Left forelimb (tissue), 1 donor: Measurements from ENCODE around the gene LYPD4.
A peak's percentile ranks its signal among the peaks of the same experiment; 100 is the strongest.
"Not testable (repeated sequence)": the region's sequence is repeated elsewhere in the genome, so short reads cannot be mapped to it uniquely, and the experiment has no call there.

ENCODE experiments used
- DNase-seq: peaks from one replicate; pipeline ENCODE4 v3.0.0-alpha.2; 2018; ENCODE audit warnings: low spot score

Gene LYPD4

DNA sequence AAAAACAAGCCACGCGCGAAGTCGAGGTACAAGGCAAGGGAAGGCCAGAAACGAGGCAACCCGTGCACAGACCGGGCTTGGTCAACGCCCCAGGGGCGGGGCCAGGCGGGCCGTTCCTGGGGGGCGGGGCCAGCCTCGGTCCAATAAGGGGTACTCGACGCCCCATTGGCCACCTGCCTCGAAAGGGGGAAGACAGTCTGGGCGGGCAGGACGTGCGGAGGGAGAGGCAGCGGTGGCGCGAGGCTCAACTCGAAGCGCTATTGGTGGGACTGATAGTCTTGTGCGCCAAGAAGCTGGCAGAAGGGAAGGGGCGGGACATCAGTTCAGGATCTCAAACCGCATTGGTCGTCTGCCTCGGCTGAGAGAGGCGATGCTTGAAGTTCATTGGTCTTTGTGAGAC, at the start of gene LYPD4:
Gene LYPD4 (minus strand): TSS at position 83 of the 400 bp plus-strand sequence. CDS start 5,398 bp downstream, outside the sequence.
- DNase-seq: no peak

DNA sequence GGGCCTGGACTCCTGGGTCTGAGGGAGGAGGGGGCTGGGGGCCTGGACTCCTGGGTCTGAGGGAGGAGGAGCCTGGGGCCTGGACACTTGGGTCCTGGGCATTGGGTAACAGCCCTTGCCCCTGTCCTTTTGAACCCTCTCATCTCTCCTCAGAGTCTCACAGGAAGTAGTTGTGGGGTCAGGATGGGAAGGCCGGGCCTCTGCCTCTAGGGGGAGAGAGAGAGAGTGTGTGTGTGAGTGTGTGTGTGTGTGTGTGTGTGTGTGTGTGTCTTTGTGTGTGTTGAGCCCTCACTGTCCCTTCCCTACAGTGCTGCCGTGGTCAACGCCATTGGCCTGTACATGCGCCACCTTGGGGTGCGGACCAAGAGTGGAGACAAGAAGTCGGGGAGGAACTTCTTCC, 49.4 kb upstream of the LYPD4 start:
- DNase-seq: no peak

GRCh38 chr19:41892173-41892902, 47.9 kb upstream of the LYPD4 start:
- DNase-seq: no peak

GRCh38 chr19:41890936-41891335, 46.5 kb upstream of the LYPD4 start:
- DNase-seq: no peak

GRCh38 chr19:41889896-41890295, 45.4 kb upstream of the LYPD4 start:
- DNase-seq: no peak

GRCh38 chr19:41888926-41889325, 44.4 kb upstream of the LYPD4 start:
- no peak for DNase-seq

GRCh38 chr19:41887711-41888382, 43.4 kb upstream of the LYPD4 start:
- no peak for DNase-seq

GRCh38 chr19:41886761-41887710, 42.6 kb upstream of the LYPD4 start:
- DNase-seq: no peak

- DNase-seq: peak; percentile 94
Observed at GRCh38 chr19:41883821-41884733, 39.6 kb upstream of the LYPD4 start.

- DNase-seq: no peak
Observed at GRCh38 chr19:41883463-41883820, 39.0 kb upstream of the LYPD4 start.

- DNase-seq: no peak
Observed at GRCh38 chr19:41882568-41883462, 38.3 kb upstream of the LYPD4 start, which contains the start of gene ARHGEF1. TSS of gene ARHGEF1 (plus strand) at chr19:41883184. CDS start at chr19:41888083, 4,899 bp downstream.

DNA sequence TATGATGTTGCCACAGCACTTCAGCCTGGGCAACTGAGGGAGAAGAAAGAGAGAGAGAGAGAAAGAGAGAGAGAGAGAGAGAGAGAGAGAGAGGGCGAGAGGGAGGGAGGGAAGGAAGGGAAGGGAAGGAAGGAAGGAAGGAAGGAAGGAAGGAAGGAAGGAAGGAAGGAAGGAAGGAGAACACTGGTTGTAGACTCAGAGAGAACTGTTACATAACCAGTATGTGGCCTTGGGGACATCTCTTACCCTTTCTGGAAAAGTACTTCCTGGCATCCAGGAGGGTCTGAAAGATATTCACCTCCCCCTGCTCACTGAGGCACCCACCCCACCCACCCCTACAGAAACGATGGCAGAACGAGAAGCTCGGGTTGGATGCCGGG, 35.8 kb upstream of the LYPD4 start:
- no peak for DNase-seq

DNA sequence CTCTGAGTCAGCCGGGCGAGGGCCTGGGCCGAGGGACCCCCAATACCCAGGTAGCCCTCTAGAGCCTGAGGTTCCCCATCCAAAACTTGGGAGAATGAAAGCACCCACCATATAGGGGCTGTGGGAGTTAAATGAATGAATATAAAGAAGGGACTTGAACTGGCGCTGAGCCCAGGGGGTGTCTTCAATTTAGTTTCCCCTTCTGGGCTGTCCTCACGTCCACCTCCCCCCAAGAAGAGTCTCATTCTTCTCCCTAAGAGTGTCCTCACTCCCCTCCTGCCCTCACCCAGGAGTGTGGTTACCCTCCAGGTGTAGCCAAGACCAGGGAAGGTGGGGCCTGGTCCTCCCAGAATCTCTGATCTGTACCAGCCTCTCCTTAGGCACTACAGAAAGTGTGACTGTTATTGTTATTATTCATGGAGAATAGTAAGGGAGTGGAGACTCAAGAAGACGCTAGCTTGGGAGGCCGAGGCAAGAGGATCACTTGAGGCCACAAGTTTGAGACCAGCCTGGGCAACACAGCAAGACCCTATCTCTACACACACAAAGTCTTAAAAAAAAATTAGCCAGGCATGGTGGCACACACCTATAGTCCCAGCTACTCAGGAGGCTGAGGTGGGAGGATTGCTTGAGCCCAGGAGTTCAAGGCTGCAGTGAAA, 35.3 kb upstream of the LYPD4 start:
- no peak for DNase-seq

DNA sequence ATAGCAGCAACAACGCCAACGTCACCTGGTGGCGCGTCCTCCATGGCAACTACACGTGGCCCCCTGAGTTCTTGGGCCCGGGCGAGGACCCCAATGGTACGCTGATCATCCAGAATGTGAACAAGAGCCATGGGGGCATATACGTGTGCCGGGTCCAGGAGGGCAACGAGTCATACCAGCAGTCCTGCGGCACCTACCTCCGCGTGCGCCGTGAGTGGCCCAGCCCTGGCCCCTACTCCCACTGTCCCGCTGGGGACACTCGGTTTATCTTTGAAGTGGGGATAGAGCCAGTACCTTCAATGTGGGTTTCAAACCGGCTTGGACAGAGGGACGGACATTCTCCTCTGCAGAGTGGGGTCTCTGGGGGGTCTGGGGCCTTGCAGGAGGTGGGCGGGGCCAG, 34.6 kb upstream of the LYPD4 start:
- no peak for DNase-seq

- no peak for DNase-seq
Observed at GRCh38 chr19:41877916-41878905, 33.7 kb upstream of the LYPD4 start.

DNA sequence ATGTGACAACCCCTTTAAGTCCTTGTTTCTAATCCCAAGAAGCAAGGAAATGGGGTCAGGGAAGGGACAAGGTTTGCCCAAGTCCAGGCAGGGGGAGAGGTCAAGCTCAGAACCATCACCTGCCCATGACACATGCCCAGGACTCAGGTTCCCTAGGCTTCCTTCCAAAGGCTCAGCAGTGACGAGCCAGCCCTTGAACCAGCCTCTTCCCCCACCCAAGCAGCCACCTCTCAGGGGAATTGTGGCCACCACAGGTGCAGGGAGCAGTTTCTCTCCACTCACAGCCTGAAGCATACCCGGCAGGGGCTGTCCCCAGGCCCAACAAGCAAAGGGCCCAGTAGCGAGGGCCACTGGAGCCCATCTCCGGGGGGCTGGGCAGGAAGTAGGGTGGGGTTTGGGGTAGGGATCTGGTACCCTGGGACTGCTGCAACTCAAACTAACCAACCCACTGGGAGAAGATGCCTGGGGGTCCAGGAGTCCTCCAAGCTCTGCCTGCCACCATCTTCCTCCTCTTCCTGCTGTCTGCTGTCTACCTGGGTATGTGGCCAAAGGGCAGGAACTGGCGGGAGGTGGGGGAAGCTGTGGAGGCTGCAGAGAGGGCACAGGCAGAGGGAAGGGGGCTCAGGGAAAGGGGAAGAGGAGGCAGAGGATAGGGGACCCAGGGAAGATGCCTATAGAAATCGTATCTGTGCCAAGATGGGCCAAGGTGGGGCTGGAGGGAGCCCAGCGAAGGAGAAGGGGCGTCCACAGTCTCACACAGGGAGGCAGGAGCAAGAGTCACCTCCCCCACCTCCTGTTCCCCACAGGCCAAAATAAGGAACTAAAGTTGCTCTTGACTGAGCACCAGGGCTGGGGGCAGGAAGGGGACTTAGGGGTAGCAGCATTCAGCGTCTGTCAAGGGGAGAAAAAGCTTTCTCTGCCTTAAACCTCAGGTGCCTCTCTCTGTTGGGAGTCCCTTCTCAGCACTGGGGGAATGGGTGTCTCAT, 32.7 kb upstream of the LYPD4 start, which contains the start of gene CD79A:
Gene CD79A (plus strand): TSS at position 433 of the 986 bp plus-strand sequence. CDS start 26 bp downstream, at position 459.
- no peak for DNase-seq

GRCh38 chr19:41875973-41876372, 31.5 kb upstream of the LYPD4 start:
- DNase-seq: not testable (repeated sequence)
